K562 (cell line): Measurements from ENCODE around the gene RAB1B. TPM values are rescaled to one million over a fixed set of nuclear protein-coding genes. Genes with fewer than 3 reads are reported as not detected.
A peak's percentile ranks its signal among the peaks of the same experiment; 100 is the strongest.

Experiments
- ATAC-seq: fragments of 200-7000 bp; cut with Tn5 transposase; 3 replicates; pipeline ENCODE4 v1.9.1; 2020; ENCODE audit warnings: moderate library complexity
- BruUV-seq: library from RNA; stranded (reverse); fragments of 400-500 nt; replicated peaks from 2 replicates; lab custom pipeline; 2021; lab: Mats Ljungman, UMichigan
- CTCF ChIA-PET: fragments of 300-600 bp; formaldehyde crosslinking; extraction: SDS; loops from one replicate; lab custom pipeline; 2021; ENCODE audit warnings: low intra/inter-chr PET ratio; lab: Yijun Ruan, JAX
- POLR2A ChIA-PET: fragments of 300-600, 350-650 bp; sonication (Branson Sonifier 250); formaldehyde crosslinking; extraction: SDS; loops from one replicate; lab custom pipeline; 2021; ENCODE audit warnings: antibody characterized with exemption, inconsistent platforms; lab: Yijun Ruan, JAX
- DNase-seq, 4 experiments: peaks; one replicate each; pipeline versions ENCODE4 v3.0.0 to v3.0.0-alpha.2; 2011 to 2018; ENCODE audit warnings: low spot score in 3 of 4, mixed read lengths in 3 of 4; ENCODE audit errors: extremely low read depth in 1 of 4
- FAIRE-seq: peaks from 2 replicates; lab custom pipeline; 2011; peaks lifted over from hg19 to GRCh38; lab: Jason Lieb, UNC
- H2AFZ ChIP-seq: 2 replicates; pipeline ENCODE4 v1.6.0; 2011; ENCODE audit warnings: low read depth, low read length, control low read depth, inconsistent platforms
- H3K27ac ChIP-seq: fragments of 200-600 bp; 3 replicates; pipeline ENCODE4 v1.8.0; 2011; ENCODE audit warnings: low read depth, mild to moderate bottlenecking, control low read depth, inconsistent platforms, low read length, moderate library complexity, mixed read lengths; ENCODE audit errors: extremely low read depth
- H3K27me3 ChIP-seq, 2 experiments: fragments of 300-600 bp in 1 of 2; 2 replicates in 1 of 2; 3 replicates in 1 of 2; pipeline versions ENCODE4 v1.6.0 to v1.8.0; 2011; ENCODE audit warnings: inconsistent platforms in 2 of 2, low read length in 2 of 2, mild to moderate bottlenecking in 1 of 2, mixed read lengths in 1 of 2, moderate library complexity in 1 of 2; ENCODE audit not compliant: control insufficient read depth in 2 of 2, insufficient read depth in 2 of 2
- H3K36me3 ChIP-seq: fragments of 300-600 bp; 3 replicates; pipeline ENCODE4 v1.8.0; 2011; ENCODE audit warnings: mild to moderate bottlenecking, low read length, inconsistent platforms; ENCODE audit not compliant: control insufficient read depth, insufficient read depth
- H3K4me1 ChIP-seq, 2 experiments: fragments of 200-600 bp in 1 of 2; replicated peaks in 1 of 2; 2 replicates in 1 of 2; 3 replicates in 1 of 2; pipeline versions ENCODE4 v1.5.1 to v1.8.0; 2011; ENCODE audit warnings: inconsistent platforms in 2 of 2, low read length in 2 of 2, mild to moderate bottlenecking in 1 of 2, mixed read lengths in 1 of 2, moderate library complexity in 1 of 2; ENCODE audit not compliant: control insufficient read depth in 2 of 2, insufficient read depth in 2 of 2
- H3K4me2 ChIP-seq: 2 replicates; pipeline ENCODE4 v1.6.1; 2011; ENCODE audit warnings: low read length, control low read depth, inconsistent platforms, mixed read lengths; ENCODE audit not compliant: insufficient read depth
- H3K4me3 ChIP-seq: fragments of 200-600 bp; sonication (generic), shearing (Covaris generic); 2 replicates; pipeline ENCODE4 v1.5.1; 2016; ENCODE audit warnings: control low read depth, inconsistent platforms
- H3K79me2 ChIP-seq: fragments of 200-600 bp; 3 replicates; pipeline ENCODE4 v1.8.0; 2011; ENCODE audit warnings: low read length, inconsistent platforms; ENCODE audit not compliant: control insufficient read depth, insufficient read depth
- H3K9ac ChIP-seq, 2 experiments: 2 replicates each; pipeline versions ENCODE4 v1.6.0 to v1.6.1; 2011; ENCODE audit warnings: low read depth in 2 of 2, low read length in 2 of 2, control low read depth in 1 of 2, inconsistent platforms in 1 of 2, mild to moderate bottlenecking in 1 of 2, mixed read lengths in 1 of 2; ENCODE audit not compliant: insufficient read depth in 1 of 2
- H3K9me1 ChIP-seq: one replicate; pipeline ENCODE4 v1.6.0; 2011; ENCODE audit warnings: inconsistent platforms, mild to moderate bottlenecking, low read length, moderate library complexity; ENCODE audit not compliant: control insufficient read depth, insufficient read depth
- H3K9me3 ChIP-seq: replicated peaks from 2 replicates; pipeline ENCODE4 v1.5.1; 2011; ENCODE audit warnings: low read depth, low read length, inconsistent platforms; ENCODE audit not compliant: control insufficient read depth, insufficient read depth
- H4K20me1 ChIP-seq: replicated peaks from 2 replicates; pipeline ENCODE4 v1.6.1; 2011; ENCODE audit warnings: low read length, inconsistent platforms, mixed read lengths; ENCODE audit not compliant: control insufficient read depth, insufficient read depth
- ATF3 ChIP-seq, 2 experiments: fragments of 450-650 bp in 1 of 2; sonication (generic) in 1 of 2; formaldehyde crosslinking in 1 of 2; IDR thresholded peaks in 1 of 2; conservative IDR thresholded peaks in 1 of 2; 2 replicates each; pipeline versions ENCODE4 v1.6.1 to v1.8.1; 2016 to 2023; ENCODE audit warnings: mild to moderate bottlenecking in 2 of 2, moderate library complexity in 2 of 2, inconsistent platforms in 1 of 2, missing genetic modification reagents in 1 of 2
- CEBPB ChIP-seq: fragments of 450-650 bp; IDR thresholded peaks from 2 replicates; pipeline ENCODE4 v1.6.1; 2016; ENCODE audit warnings: missing genetic modification characterization, missing compliant biosample characterization
- CEBPG ChIP-seq, 3 experiments: fragments of 200-800 bp in 1 of 3; sonication (Bioruptor generic) in 1 of 3; sonication (generic) in 1 of 3; formaldehyde crosslinking in 1 of 3; IDR thresholded peaks in 2 of 3; conservative IDR thresholded peaks in 1 of 3; 2 replicates each; pipeline versions ENCODE4 v1.6.1 to v1.8.0; 2016 to 2022; ENCODE audit warnings: missing compliant biosample characterization in 2 of 3, missing genetic modification characterization in 2 of 3, mild to moderate bottlenecking in 1 of 3, missing genetic modification reagents in 1 of 3
- IRF9 ChIP-seq: fragments of 450-650 bp; IDR thresholded peaks from 2 replicates; pipeline ENCODE4 v1.6.1; 2016; ENCODE audit warnings: missing biosample characterization, missing genetic modification characterization
- MAFG ChIP-seq: fragments of 450-650 bp; conservative IDR thresholded peaks from 2 replicates; pipeline ENCODE4 v1.6.1; 2016; ENCODE audit warnings: missing genetic modification characterization, missing compliant biosample characterization
- MCM5 ChIP-seq: fragments of 450-650 bp; IDR thresholded peaks from 2 replicates; pipeline ENCODE4 v1.6.1; 2016; ENCODE audit warnings: low read depth
- POLR2H ChIP-seq: IDR thresholded peaks from 2 replicates; pipeline ENCODE4 v1.6.1; 2016; ENCODE audit warnings: missing genetic modification characterization, low read depth, mild to moderate bottlenecking, control low read depth, missing compliant biosample characterization, moderate library complexity
- TAF7 ChIP-seq: fragments of 450-650 bp; IDR thresholded peaks from 2 replicates; pipeline ENCODE4 v1.6.1; 2016; ENCODE audit warnings: missing genetic modification characterization, missing compliant biosample characterization
- TSHZ1 ChIP-seq: fragments of 250-450 bp; sonication (Bioruptor Pico); IDR thresholded peaks from 2 replicates; pipeline ENCODE4 v1.4.0; 2020; ENCODE audit warnings: mild to moderate bottlenecking, moderate library complexity
- ZNF316 ChIP-seq: fragments of 450-650 bp; IDR thresholded peaks from 2 replicates; pipeline ENCODE4 v1.6.1; 2016
- WGBS: fragments of 100-300 bp; shearing (Covaris generic); methylation state at CpG from one replicate; pipeline ENCODE4 v1.1.6; 2016; ENCODE audit warnings: low coverage, mixed read lengths; ENCODE audit not compliant: insufficient coverage; ENCODE audit errors: missing lambda C conversion rate; 5-methylcytosine and 5-hydroxymethylcytosine counted together
- in situ Hi-C: fragments of 300-500 bp; cut with MboI; formaldehyde crosslinking; loops from 4 replicates; pipeline ENCODE4 v1.15.0; 2018; ENCODE audit warnings: inconsistent platforms, mixed read lengths
- intact Hi-C: fragments of 100-400 bp; cut with micrococcal nuclease; formaldehyde crosslinking; loops from 2 replicates; pipeline ENCODE4 v1.14.2; 2022
- polyA plus RNA-seq, 8 experiments: library from polyadenylated mRNA; depleted of rRNA in 4 of 8; stranded (reverse) in 5 of 8; unstranded in 3 of 8; fragments of >200 nt; fragmentation: Nextera tagmentation in 2 of 8; fragmentation: Illumina TruSeq in 1 of 8; extraction: Ambion mirVana in 2 of 8; extraction: Trizol in 1 of 8; gene quantifications; 2 replicates each; pipeline versions ENCODE4 v1.2.1 to v1.2.3, GENCODE V29; 2011 to 2014; ENCODE audit warnings: inconsistent platforms in 1 of 8, missing spikeins in 1 of 8
- total RNA-seq, 7 experiments: library from RNA; depleted of rRNA in 6 of 7; stranded (reverse); fragments of >200 nt in 6 of 7; fragmentation: Illumina TruSeq in 2 of 7; extraction: Trizol in 2 of 7; gene quantifications; 2 replicates each; pipeline versions ENCODE4 v1.2.1 to v1.2.3, GENCODE V29; 2011 to 2021; ENCODE audit warnings: low replicate concordance in 1 of 7

RAB1B gene
- total and polyA plus RNA-seq, 9 of the 15 experiments (the other 6 are each of a cell fraction or from before 2014, with no cell fraction given) = 5.6 to 146 (median 98.6) TPM

- no peak for TF ChIP-seq TSHZ1 (CRISPR knock-in tag)
Observed at GRCh38 chr11:66317322-66317722, 48.9 kb downstream of the RAB1B start (continued).

- H3K4me1 ChIP-seq = peaks cover 5 to 59% of the 10 kb centered on the region in 2 experiments
- ATAC-seq = no peak
- intact Hi-C loops = no loop called here
- no peak overlapping the region for H3K27ac ChIP-seq
- WGBS = 47% methylated on average over 13 of the region's 16 CpGs
- no peaks in the 10 kb centered on the region for H3K79me2 ChIP-seq
- FAIRE-seq = no peak
- H3K9ac ChIP-seq = no peak overlapping the region; a peak in 1 of 4 replicates
- H3K27me3 ChIP-seq = no peaks in the 10 kb centered on the region
- H4K20me1 ChIP-seq = no peaks in the 10 kb centered on the region
- POLR2A ChIA-PET = interaction anchor here (0.6 to 1.0 kb wide), 4 partner anchors 16 to 55 kb away, joined by 3 to 4 read pairs (median 3); no protein-coding TSS in a partner anchor
- in situ Hi-C loops = no loop called here
- H3K36me3 ChIP-seq = no peaks in the 10 kb centered on the region
- no peak overlapping the region for H3K4me3 ChIP-seq
- DNase-seq = no peak
- no peaks in the 10 kb centered on the region for H3K9me3 ChIP-seq
- no TSS peak for BruUV-seq
- CTCF ChIA-PET = no interaction called here
- H3K9me1 ChIP-seq = no peaks in the 10 kb centered on the region
- no peak overlapping the region for H2AFZ ChIP-seq
- no peak overlapping the region for H3K4me2 ChIP-seq
- peak; percentile 64 for TF ChIP-seq CEBPG (CRISPR knock-in tag; IDR thresholded peaks at IDR 0.05)
- peak; percentile 80 to 93 for TF ChIP-seq CEBPG (tag; conservative IDR thresholded peaks at IDR 0.05 in 1 of 2, IDR thresholded peaks at IDR 0.05 in 1 of 2)
- peak; percentile 72 for TF ChIP-seq ATF3 (IDR thresholded peaks at IDR 0.05)
- no peak for TF ChIP-seq ATF3 (CRISPR knock-in tag; conservative IDR thresholded peaks at IDR 0.05)
- no peak for TF ChIP-seq POLR2H (tag)
- TF ChIP-seq MCM5 = no peak
- 0 out of 2 replicates have a peak, but pooled peaks have one; percentile 13 for TF ChIP-seq MAFG (tag)
- TF ChIP-seq ZNF316 = peak; percentile 44; the same call in 1 of the 2 replicates
- TF ChIP-seq TAF7 (tag) = no peak
- 0 out of 2 replicates have a peak, but pooled peaks have one; percentile 26 for TF ChIP-seq IRF9 (tag)
- TF ChIP-seq CEBPB (tag) = peak; percentile 97
Observed at GRCh38 chr11:66317723-66318599, 49.5 kb downstream of the RAB1B start.
